WERI-Rb-1 (cell line): ENCODE measurements around the gene SLC32A1.
A peak's percentile ranks its signal among the peaks of the same experiment; 100 is the strongest.

Experiments used
- DNase-seq: peaks from one replicate; pipeline ENCODE4 v3.0.0-alpha.2; 2020
- H3K27ac ChIP-seq: fragments of 250-450 bp; sonication (Bioruptor Pico); 2 replicates; pipeline ENCODE4 v1.5.1; 2020; ENCODE audit warnings: mild to moderate bottlenecking, moderate library complexity
- H3K27me3 ChIP-seq: fragments of 250-450 bp; sonication (Bioruptor Pico); 2 replicates; pipeline ENCODE4 v1.5.1; 2021; ENCODE audit warnings: mild to moderate bottlenecking, low read depth, moderate library complexity; ENCODE audit not compliant: insufficient read depth, severe bottlenecking
- H3K36me3 ChIP-seq: fragments of 250-450 bp; sonication (Bioruptor Pico); 2 replicates; pipeline ENCODE4 v1.5.1; 2020; ENCODE audit warnings: mild to moderate bottlenecking, moderate library complexity
- H3K4me3 ChIP-seq: 2 replicates; pipeline ENCODE4 v1.5.1; 2011; ENCODE audit warnings: low read depth, mild to moderate bottlenecking, control low read depth, low read length
- H3K9me3 ChIP-seq: fragments of 250-450 bp; sonication (Bioruptor Pico); 2 replicates; pipeline ENCODE4 v1.5.1; 2021; ENCODE audit warnings: mild to moderate bottlenecking, moderate library complexity; ENCODE audit not compliant: severe bottlenecking
- CTCF ChIP-seq: IDR thresholded peaks from 2 replicates; pipeline ENCODE4 v1.5.1; 2011; ENCODE audit warnings: low read depth, mild to moderate bottlenecking, control low read depth, inconsistent platforms, low read length

SLC32A1 gene

GRCh38 chr20:38723848-38724625, at the start of gene SLC32A1:
Gene SLC32A1 (plus strand): TSS chr20:38724486. CDS start chr20:38724725, 239 bp downstream.
- Histone ChIP-seq H3K27me3 (peaks cover 89% of the 10 kb centered on the region), H3K9me3 (no peaks in the 10 kb centered on the region), H3K27ac (no peak within 1 kb of the TSS), H3K4me3 (peak within 1 kb of the TSS; percentile 27), H3K36me3 (no peaks in the 10 kb centered on the region)
- TF ChIP-seq CTCF, result no peak
- DNase-seq, result peak; percentile 28

- no peaks in the 10 kb centered on the region for H3K36me3 ChIP-seq
- no peak overlapping the region for H3K4me3 ChIP-seq
- no peak overlapping the region for H3K27ac ChIP-seq
- no peaks in the 10 kb centered on the region for H3K27me3 ChIP-seq
- DNase-seq, result no peak
- no peak for TF ChIP-seq CTCF
- H3K9me3 ChIP-seq, result no peaks in the 10 kb centered on the region
Measured at GRCh38 chr20:38674765-38675133, 49.5 kb upstream of the SLC32A1 start.

- no peaks in the 10 kb centered on the region for H3K36me3 ChIP-seq
- H3K27ac ChIP-seq, result no peak overlapping the region
- TF ChIP-seq CTCF, result no peak
- DNase-seq, result peak; percentile 27
- no peak overlapping the region for H3K4me3 ChIP-seq
- no peaks in the 10 kb centered on the region for H3K9me3 ChIP-seq
- H3K27me3 ChIP-seq, result no peaks in the 10 kb centered on the region
Measured at GRCh38 chr20:38676576-38676975, 47.7 kb upstream of the SLC32A1 start.

- DNase-seq, result no peak
- H3K27me3 ChIP-seq, result no peaks in the 10 kb centered on the region
- no peak overlapping the region for H3K27ac ChIP-seq
- no peaks in the 10 kb centered on the region for H3K36me3 ChIP-seq
- no peaks in the 10 kb centered on the region for H3K9me3 ChIP-seq
- no peak for TF ChIP-seq CTCF
- H3K4me3 ChIP-seq, result no peak overlapping the region
Measured at GRCh38 chr20:38680500-38681306, 43.6 kb upstream of the SLC32A1 start.

GRCh38 chr20:38685271-38685670, 39.0 kb upstream of the SLC32A1 start:
- no peak for DNase-seq
- H3K36me3 ChIP-seq, result no peaks in the 10 kb centered on the region
- no peaks in the 10 kb centered on the region for H3K9me3 ChIP-seq
- no peaks in the 10 kb centered on the region for H3K27me3 ChIP-seq
- no peak overlapping the region for H3K27ac ChIP-seq
- H3K4me3 ChIP-seq, result no peak overlapping the region
- no peak for TF ChIP-seq CTCF
